Upper lobe of left lung (tissue), 4 donors: ENCODE results near the gene PLPP1.

Experiments used
- EP300 ChIP-seq, 4 donors: sonication (generic); formaldehyde crosslinking; IDR thresholded peaks; one replicate each; pipeline ENCODE4 v1.5.1; 2017; ENCODE audit warnings: antibody characterized with exemption in 4 of 4, control low read depth in 2 of 4
- POLR2A ChIP-seq, 4 donors: fragments of 450-650 bp; IDR thresholded peaks; one replicate each; pipeline ENCODE4 v1.5.1; 2016 to 2017; ENCODE audit warnings: antibody characterized with exemption in 4 of 4, mild to moderate bottlenecking in 2 of 4
- POLR2AphosphoS5 ChIP-seq, 2 donors: sonication (generic); formaldehyde crosslinking; IDR thresholded peaks; one replicate each; pipeline ENCODE4 v1.5.1; 2017; ENCODE audit warnings: antibody characterized with exemption in 2 of 2
- TF ChIP-seq, protein P1 (sequence below), 6 experiments: fragments of 450-650 bp in 4 of 6; fragments of 200-600 bp in 2 of 6; sonication (generic) in 2 of 6; IDR thresholded peaks; one replicate each; pipeline ENCODE4 v1.5.1; 2016 to 2019; ENCODE audit warnings: antibody characterized with exemption in 6 of 6

GRCh38 chr5:55551358-55551757, 16.6 kb upstream of the PLPP1 start:
- TF ChIP-seq, protein P1, sequence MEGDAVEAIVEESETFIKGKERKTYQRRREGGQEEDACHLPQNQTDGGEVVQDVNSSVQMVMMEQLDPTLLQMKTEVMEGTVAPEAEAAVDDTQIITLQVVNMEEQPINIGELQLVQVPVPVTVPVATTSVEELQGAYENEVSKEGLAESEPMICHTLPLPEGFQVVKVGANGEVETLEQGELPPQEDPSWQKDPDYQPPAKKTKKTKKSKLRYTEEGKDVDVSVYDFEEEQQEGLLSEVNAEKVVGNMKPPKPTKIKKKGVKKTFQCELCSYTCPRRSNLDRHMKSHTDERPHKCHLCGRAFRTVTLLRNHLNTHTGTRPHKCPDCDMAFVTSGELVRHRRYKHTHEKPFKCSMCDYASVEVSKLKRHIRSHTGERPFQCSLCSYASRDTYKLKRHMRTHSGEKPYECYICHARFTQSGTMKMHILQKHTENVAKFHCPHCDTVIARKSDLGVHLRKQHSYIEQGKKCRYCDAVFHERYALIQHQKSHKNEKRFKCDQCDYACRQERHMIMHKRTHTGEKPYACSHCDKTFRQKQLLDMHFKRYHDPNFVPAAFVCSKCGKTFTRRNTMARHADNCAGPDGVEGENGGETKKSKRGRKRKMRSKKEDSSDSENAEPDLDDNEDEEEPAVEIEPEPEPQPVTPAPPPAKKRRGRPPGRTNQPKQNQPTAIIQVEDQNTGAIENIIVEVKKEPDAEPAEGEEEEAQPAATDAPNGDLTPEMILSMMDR (IDR thresholded peaks at IDR 0.05), result no peak
- TF ChIP-seq POLR2A (IDR thresholded peaks at IDR 0.05) (no peak), POLR2AphosphoS5 (IDR thresholded peaks at IDR 0.05) (no peak), EP300 (IDR thresholded peaks at IDR 0.05) (no peak)
